GM18861 (cell line): ENCODE measurements around the gene PEX10.

Experiments used
- ATAC-seq: cut with Tn5 transposase; IDR thresholded peaks from one replicate; pipeline ENCODE4 v1.9.1; 2021; ENCODE audit not compliant: unreplicated experiment

PEX10 gene

DNA sequence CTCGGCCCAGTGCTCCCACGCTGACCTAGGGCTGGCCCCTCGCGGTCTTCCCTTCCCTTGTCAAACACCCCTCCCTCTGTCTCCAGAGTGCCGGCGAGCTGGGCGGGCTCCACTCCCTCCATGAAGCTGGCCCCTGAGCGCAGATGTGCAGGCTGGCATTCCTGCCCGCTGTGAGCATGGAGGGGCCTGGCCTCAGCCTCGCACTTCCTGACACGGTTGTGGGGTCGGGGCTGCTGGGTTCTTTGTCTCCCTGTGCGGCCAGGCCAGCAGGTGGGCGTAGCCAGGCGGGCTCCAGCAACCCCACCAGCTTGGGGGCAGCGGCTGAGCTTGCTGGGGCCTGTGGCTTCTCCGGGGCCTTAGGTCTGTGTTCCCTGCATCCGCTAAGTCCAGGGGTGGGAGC is 14.2 kb upstream of the PEX10 start:
- no peak for ATAC-seq

DNA sequence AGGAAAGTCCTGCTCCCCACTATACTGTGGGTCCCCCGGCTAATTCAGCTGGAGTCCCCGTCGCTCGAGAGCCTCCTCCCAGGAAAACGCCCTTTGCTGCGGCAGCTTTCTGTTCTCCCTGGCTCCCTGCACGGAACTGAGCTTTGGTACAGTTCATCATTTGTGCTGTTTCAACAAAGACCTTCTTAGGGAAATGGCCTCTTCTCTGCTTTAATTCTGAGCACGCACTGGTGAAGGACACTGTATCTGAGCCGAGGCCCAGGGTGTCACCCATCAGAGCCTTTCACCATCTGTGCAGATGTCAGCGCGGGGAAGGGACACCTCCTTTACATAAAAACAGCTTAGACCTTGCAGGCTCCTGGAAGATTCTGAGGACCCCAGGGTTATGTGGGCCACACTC is 13.5 kb upstream of the PEX10 start:
- ATAC-seq: no peak

DNA sequence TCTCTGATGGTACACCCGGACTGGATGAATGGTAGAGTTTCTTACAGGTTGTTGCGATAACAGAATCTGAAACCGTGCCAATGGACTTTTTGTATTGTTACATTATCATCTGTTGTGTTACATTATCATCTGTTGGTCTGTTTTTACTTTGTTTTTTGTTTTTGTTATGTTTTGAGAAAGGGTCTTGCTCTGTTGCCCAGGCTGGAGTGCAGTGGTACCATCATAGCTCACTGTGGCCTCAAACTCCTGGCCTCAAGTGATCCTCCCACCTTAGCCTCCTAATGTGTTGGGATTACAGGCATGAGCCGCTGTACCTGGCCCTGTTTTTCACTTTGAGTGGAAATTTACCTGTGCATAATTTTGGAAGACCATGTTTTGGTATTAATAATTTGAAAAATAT is 10.2 kb upstream of the PEX10 start:
- ATAC-seq: no peak

DNA sequence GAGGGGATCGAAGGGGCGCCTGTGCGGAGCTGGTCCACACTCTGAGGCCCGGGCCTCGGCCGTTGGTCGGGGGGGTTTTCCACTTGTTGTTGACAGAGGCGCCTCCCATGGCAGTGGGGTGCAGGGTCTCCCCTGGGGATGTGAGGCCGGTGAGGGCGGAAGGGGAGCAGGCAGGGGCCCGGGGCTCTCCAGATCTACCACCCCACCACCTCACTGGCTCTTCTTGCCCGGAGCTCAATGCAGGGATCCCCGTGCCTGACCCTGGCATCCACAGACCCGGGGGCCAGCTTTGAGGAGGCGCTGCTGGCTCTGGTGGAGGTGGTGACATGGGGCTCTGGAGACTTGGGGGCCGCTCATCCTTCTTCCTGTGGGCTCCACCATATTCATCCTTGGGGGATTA is 7.1 kb upstream of the PEX10 start:
- ATAC-seq: no peak

DNA sequence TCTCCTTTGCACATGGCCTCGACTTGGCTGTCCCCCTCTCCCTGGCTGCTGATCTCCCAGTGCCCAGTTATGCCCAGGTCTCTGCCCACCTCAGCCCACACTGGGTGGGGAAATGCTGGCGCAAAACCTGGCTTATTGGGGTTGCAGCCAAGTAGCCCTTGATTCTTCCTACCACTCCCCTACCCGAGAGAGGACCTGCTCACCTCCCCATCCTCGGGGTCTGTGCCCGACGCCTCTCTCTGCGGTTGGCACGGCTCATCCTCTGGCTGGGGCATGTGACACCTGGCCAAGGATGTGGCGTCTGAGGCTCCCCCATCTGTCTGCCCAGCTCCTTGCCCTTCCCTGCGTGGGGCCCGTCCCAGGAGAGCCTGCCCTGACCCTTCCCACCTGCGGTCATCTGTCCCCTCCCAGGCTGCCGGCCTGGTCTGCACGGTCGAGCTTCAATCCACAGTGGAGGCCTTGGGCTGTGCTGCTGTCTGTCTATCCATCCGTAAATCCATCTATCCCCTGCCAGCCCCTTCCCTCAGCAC is 6.5 kb upstream of the PEX10 start:
- ATAC-seq: no peak

DNA sequence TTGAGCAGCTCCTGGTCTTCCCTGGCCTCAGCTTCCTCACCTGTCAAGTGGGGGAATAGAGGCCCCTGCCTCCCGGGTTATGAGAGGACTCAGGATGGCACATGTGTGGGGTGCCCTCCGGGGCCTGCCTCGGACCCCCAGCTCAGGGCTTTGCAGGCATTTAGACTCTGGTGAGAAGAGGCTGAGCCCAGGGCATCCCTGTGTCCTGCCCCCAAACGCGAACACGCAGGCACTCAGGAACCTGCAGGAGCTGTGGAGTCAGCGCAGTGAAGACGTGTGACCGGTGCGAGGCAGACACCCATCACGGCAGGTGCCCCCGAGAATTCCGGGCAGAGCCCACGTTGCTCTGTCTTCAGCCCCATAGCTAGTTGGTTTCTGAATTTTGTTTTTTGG is 5.5 kb upstream of the PEX10 start:
- no peak for ATAC-seq

DNA sequence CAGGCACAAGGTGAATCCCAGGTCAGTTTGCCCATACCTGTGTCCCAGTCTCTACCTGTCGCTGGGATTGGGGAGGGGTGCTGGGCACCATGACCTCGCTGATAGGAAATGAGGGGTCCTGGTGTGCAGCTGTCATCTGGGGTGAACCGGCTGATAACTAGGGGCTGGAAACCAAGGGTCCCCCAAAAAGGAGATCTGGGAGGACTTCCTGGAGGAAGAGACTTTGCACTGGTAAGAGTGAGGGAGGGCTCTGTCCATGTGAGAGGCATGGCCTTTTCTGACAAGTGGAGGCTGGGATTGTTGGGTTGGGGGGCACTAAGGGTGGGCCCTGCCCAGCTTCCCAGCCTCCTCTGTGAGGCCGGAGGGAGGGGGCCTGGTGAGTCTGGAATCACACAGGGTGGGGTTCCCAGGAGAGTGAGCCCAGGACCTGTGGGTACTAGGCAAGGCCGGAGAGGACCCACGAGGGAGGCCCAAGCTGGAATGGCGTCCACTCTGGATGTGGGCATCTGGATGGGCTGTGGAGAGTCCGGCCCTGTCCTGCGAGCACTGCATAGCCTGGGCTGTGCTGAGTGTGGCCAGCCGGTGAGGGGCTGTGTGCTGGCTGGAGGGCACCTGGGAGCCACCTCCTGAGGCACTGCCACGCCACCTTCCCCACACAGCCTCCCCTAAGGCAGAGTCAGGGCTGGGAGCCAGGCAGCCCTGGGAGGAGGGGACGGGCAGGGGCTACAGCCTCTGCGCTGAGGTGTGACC is 4.9 kb upstream of the PEX10 start:
- no peak for ATAC-seq

DNA sequence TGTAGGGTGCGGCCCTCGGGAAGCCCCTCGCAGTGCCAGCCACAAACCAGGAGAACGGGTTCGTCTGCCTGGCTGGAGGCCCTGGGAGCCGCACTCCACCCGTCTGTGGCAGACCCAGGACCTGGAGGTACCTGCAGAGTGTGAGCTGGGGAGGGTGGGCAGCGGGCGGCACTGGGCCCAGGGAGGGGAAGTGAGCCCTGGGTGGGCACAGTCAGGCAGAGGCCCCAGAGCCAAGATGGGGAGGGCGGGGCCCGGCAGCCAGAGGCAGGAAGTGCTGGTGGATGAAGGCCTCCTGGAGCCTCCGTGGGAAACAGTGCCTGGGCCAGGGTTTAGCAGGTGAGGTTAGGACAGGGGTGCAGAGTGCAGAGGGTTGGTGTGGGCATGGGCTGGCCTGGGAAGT is 4.0 kb upstream of the PEX10 start:
- no peak for ATAC-seq

DNA sequence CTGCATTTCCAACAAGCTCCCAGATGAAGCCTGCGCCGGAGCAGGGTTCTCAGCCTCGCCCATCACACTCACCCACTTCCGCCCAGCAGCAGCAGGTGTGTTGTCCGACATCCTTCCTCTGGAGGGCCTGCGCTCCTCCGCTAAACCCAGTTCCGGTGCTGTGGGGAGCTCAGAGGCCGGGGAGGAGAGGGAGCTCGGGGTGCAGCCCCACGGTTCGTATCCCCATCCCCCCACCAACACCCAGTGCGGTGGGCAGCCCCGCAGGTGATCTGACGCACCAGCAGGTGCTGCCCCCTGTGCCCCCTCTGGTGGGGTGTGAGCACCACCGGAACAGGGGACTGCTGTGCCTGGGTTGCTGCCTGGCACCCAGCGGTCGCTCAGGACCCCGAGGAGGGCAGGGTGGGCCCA is 3.4 kb upstream of the PEX10 start:
- no peak for ATAC-seq

DNA sequence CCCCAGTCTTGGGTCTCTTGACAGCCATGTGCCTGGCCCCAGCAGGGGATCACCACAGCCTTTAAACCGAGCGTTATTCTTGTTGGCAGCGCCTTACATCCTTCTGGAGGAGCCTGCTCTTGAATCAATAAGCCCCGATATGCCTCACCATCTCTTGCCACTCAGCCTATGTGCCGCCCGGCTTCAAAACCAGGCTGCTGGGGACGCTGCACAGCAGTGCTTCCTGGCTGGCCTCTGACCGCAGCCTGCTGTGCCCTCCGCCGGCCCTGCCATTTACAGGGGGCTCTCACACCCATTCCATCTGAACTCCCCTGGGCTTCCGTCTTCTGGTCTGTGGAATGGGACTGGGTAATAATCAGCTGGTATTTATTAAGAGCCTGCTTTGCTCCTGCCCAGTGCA is 3.0 kb upstream of the PEX10 start:
- ATAC-seq: no peak

DNA sequence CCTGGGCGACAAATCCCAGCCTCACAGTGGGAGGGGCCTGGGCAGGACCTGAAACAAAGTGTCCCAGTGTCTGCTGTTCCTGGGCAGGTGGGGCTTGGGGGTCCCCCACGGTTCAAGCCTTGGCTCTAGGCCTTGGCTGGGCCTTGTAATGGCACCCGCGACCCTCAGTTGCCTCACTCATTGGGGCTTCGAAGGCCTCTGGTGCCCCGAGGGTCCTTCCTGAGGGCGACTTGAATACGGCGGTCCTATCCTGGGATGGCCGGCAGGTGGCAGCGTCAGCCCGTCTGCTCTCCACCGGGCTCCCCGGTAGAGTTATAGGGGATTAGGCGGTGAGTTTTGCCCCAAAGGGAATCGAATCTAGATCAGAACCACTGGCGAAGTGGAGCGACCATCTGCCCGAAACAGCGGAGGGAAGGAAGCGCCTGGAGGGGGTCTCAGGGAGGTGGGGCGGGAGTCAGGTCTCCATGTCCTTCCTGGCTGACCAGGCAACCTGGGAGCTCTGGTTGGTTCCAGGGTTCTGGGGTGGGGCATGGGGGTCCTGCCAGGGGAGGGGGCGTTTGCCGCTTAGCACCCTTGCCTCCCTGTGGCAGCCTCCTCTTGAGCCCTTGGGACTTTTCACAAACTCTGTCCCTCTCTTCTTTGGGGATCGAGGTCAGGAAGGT is 2.1 kb upstream of the PEX10 start:
- ATAC-seq: no peak

DNA sequence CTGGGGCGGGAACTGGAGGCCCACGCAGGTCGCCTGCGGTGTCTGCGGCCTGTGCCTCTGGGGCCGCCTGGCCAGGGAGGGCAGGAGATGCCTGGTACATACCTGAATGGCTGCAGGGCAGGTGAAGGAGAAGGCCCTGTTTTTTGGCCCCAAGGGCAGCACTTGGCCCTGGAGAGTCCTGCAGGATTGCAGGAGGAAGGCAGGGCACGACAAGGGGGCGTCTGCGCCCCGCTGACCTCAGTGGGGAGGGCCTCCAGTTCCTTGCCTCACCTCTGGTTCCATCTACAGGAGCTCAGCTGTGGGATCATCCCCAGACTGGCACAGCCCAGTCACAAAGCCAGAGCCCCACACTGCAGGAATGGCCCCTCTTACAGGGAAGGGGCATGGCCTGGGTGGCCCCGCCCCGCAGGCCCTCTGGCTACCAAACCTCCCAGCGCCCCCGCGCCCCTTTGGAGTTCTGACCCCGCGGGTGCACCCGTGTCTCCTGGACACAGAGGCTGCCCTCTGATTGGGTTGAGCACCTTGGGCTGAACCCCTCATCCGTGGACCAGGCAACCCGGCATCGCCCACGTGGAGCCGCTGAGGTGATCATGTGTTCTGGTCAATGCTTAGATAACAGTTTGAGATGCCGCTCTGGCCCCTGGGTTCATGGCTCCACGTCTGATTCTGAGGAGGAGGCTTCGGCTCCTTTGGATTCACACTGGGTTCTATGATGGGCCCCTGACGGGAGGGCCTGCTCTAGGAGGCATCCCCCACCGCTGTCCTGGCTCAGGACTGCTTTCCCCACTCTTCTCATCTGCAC is 1.3 kb upstream of the PEX10 start:
- ATAC-seq: no peak

DNA sequence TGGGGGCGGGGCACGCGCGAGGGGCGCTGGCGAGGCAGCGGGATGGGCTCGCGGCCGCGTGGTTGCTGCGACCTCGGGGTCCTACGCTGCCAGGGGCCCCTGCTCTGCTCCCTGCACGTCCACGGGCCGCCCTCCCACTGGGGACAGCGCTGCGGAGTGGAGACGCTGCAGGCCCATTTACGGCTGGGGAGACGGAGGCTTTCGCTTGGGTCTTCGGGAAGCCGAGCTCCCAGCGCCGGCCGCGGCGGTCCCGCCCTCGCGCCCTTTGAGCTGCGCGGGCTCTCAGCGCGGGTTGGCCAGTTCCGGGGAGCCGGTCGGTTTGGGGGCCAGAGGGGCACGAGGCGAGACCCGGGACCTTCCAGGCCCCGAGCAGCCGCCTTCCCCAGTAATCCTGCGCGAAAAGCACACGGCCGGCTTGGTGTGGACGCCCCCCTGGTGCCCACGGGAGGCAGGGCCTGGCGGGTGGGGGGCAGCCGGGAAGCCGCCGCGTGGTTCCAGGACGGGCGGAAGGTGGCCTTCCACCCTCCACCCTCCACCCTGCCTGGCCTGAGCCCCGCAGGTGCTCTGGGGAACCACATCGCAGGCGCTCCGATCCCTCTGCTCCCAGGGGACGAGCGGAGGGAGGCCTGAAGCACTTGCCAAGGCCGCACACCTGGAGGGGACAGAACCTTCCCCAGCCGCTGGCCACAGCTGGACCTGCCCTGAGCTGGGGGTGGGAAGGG is 570 bp upstream of the PEX10 start:
- peak; percentile 16 for ATAC-seq

DNA sequence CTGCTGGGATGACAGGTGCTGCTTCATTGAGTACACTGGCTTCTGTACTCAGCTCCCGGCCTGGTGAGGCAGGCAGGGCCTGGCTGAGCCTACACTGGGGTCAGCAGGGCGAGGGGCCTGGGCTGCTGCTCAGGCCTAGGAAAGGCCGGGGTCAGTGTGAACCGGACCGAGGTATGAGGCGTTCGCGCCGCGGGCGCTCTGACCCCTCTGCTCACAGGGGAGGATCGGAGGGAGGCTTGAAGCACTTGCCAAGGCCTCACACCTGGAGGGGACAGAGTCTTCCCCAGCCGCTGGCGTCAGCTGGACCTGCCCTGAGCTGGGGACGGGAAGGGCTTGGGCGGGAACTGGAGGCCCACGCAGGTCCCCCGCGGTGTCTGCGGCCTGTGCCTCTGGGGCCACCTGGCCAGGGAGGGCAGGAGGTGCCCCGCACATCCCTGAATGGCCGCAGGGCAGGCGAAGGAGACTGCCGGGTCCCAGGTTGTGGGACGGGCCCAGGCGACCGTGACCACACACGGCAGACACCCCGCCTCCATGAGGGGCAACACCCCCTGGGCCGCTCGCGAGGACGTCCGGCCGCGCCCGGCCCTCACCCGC is 466 bp downstream of the PEX10 start:
- ATAC-seq: peak; percentile 21

DNA sequence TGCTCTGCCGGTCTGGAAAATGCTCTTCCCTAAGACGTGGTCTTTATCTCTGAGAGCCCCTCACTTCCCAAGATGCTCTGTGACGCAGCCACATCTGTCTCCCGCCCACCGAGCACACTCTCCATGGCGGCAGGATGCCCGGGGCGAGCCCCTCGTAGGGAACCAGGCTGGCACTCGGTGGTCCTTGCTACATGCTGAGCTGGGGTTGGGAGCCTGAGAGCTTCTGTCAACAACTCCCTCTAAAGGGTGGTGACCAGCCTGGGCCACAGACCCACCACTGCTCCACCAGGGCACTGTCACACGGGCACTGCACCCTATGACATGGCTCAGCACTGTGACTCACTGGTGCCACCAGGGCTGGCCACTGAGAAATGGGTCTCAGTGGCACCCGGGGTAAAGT is 2.6 kb downstream of the PEX10 start:
- ATAC-seq: no peak

DNA sequence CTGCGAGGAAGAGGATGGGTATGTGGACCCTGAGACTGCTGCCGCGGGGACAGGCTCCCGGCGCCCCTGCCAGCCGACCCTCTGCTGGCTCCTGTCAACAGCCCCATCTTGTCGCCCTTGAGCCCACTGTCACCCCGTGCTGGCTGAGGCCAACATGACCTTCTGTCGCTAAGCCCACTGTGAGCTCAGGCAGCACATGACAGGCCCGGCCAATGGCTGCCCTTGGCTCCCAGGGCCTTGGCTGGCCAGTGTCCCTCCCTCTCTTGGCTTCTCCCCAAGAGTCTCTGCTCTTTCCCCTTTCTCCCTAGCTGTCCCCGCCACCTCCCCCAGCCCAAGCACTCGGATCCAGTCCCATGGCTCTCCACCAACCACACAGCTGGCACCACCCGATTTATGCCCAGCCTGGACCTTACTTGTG is 3.5 kb downstream of the PEX10 start:
- ATAC-seq: no peak

DNA sequence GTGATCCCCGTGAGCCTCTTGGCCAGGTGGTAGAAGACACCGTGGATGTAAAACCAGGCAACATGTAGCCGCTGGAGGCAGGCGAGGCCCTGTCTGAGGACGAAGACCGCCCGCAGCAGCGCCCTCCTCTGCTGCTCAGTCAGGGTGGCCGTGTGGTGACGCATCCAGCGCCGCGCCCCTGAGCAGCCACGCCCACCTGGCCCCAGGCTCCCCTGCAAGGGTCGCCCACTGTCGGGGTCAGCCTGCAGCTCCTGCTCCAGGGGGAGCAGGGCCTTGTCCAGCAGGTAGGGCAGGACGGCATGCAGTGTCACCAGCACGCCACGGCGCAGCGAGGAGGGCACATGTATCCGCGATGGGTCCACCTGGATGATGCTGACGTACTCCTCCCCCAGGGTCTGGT is 3.9 kb downstream of the PEX10 start:
- no peak for ATAC-seq

DNA sequence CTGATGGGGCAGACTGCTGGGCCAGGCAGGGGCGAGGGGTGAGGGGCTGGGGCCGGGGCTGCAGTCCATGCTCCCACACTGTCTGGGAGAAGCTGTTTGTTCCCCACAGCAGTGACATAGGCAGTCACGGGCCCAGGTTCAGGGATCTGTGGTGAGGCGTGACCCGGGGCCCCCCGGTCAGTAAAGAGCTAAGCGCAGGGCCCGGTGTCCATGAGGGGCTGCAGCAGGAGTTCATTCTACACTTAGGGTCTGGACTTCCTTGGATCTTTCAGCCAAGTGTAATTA is 4.4 kb downstream of the PEX10 start:
- no peak for ATAC-seq

DNA sequence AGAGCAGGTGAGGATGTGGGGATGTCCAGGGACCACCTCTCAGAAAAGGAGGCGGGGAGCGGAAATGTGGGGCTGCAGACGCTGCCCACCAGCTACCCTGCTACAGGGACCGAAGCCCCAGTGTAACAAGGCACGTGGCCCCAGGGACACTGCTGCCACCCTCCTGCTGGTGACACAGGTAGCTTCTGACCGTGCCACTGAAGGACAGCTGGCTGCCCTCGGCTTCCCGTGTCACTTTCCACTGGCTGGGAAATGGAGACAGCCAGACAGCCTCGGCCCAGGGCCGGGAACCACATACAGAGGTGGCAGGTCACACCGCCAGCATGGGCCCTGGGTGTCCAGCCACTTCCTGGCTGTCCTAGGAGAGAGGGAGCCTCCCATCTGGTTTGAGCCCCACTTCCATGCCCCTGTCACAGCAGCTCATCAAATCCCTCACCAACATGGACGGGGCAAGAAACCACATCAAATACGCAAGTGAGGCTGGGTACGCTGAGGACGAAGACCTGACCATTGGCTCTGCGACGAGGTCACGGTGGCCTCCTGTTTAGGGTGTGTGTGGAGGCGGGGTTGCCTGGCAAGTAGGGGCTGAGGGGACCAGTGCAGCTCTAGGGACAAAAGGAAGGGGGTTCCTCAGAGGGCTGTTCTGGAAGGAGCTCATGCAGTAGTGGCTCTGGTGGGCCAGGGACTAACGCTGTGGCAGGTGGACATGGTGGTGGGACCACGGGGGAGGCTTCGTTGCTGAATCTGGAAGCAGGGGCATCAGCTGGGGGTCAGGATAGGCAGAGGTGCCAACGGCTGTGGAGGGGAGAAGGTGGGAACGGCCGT is 5.0 kb downstream of the PEX10 start:
- ATAC-seq: no peak

DNA sequence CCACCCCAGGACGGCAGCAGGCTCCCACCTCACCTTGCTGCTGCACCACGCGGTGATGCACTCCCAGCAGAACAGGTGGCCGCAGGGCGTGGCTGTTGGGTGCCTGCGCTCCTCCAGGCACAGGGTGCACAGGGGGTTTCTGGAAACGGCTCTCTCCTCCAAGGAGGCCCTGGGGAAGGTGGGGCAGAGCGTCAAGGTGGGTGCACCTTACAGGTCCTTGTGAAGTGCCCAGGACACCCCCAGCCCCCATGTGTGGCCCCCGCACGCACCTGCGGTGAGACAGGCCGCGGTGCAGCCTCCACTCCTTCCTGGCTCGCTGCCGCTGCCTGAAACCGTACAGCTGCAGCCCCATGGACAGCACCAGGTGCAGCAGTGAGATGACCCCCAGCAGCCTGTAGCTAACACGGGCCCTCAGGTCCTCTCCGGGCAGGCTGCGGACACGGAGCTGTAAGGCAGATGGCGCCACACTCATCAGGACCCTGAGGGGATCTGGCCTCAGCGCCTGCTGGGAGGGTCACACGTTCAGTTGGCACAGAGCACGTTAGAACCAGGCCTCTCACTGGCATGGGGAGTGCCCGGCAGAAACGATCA is 5.8 kb downstream of the PEX10 start:
- no peak for ATAC-seq
